Left ventricle myocardium superior (tissue), 1 donor: ENCODE results near the gene RNF150. TPM values are rescaled to one million over a fixed set of nuclear protein-coding genes. Genes with fewer than 3 reads are reported as not detected.

Source experiments
- ATAC-seq: fragments of 200-7000 bp; cut with Tn5 transposase; one replicate; pipeline ENCODE4 v1.9.1; 2020; ENCODE audit warnings: mild to moderate bottlenecking, moderate library complexity
- DNase-seq: peaks from one replicate; pipeline ENCODE4 v3.0.0-alpha.2; 2020
- intact Hi-C: fragments of 100-400 bp; cut with micrococcal nuclease; formaldehyde crosslinking; loops from one replicate; pipeline ENCODE4 v1.11.0; 2022
- total RNA-seq: library from RNA; stranded (reverse); fragmentation: NEBNext Ultra II Directional; extraction: Animal tissue kit (Norgen Biotek cat#: 25700); gene quantifications from one replicate; pipeline ENCODE4 v1.2.1, GENCODE V29; 2021
- donor health status: DM: no; HTN: yes; CAD: no; lungs with severe emphysema.

Gene RNF150
- total RNA-seq, 1 donor from 2014 or later = 57.1 TPM

DNA sequence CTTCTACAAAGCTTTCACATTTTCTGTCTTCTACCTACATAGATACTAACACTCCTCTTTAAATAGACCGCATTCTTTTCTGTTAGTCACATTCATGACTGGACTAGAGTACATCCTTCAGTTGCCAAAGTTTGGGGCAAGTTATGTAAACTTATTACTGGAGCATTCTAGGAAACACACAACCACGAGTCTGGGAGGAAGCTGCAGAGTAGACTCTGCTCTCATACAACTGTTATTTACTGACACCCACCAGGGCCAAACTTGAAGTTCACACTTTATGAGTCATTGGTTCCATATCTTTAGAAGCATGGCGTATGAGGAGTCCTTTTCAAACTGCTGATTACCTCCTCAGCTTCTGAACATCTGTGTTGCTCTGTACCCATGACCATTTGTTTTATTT, 87.0 kb downstream of the RNF150 start:
- DNase-seq (no peak), ATAC-seq (peak; percentile 93)
- intact Hi-C loops = no loop called here

DNA sequence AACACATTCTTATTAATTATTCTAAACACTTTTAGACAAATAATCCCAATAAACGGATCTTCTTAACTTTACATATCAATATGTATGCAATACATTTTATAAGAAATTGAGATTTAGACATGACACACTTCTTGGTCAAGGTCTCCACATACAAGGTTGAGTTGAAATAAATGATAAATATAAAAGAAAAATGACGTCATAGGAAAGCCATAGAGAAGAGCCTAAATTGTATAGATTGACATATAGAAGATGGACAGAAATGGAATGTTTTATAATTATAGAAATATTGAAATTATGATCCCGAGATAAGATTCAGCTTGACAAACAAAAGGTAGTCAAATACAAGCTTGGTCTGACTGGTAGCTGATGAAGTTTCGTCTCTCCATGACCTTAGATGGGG, 87.4 kb downstream of the RNF150 start:
- DNase-seq (no peak), ATAC-seq (no peak)
- intact Hi-C loops = no loop called here

DNA sequence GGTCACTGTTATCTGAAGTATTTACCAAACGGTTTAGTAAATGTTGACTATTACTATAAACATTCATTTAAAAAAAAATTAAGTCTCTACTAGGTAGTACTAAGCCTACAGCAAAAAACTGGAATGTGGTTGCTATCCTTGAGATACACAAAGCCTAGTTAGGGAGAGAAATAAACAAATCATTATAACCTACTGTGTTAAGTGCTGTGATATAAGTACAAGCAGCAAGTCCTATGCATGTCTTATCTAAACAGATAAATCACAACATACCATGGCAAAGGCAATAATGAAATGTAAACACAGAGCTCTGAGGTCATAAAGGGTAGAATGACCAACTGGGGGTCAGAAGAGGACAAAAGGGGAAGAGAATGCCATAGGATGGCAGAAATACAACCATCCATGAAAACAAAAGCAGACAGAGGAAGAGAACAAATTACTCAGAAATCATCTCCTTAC, 92.2 kb downstream of the RNF150 start:
- intact Hi-C loops = no loop called here
- no peak for DNase-seq
- no peak for ATAC-seq

GRCh38 chr4:141039156-141039555, 94.1 kb downstream of the RNF150 start:
- DNase-seq (no peak), ATAC-seq (no peak)
- intact Hi-C loops = no loop called here

- ATAC-seq = no peak
- no peak for DNase-seq
- intact Hi-C loops = no loop called here
Measured at GRCh38 chr4:141038428-141038827, 94.8 kb downstream of the RNF150 start.

DNA sequence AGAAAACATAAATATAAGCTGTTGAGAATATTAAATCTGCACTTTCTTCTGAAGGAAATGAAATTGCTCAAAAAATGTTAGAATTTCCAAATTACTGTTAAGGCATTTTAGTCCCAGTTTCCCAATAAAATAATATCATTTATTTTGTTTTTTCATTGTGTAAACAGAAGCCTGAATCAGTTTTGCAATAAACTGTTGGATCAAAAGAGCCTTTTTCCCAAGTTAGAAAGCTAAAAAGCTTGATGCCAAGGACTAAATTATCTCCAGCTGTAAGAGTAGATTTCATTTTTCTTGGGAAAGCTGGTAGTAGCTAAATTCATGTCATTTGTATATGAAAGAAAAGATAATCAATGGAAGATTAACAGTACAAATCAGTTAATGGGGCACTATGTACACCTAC, 95.8 kb downstream of the RNF150 start:
- no peak for ATAC-seq
- DNase-seq = no peak
- intact Hi-C loops = no loop called here

DNA sequence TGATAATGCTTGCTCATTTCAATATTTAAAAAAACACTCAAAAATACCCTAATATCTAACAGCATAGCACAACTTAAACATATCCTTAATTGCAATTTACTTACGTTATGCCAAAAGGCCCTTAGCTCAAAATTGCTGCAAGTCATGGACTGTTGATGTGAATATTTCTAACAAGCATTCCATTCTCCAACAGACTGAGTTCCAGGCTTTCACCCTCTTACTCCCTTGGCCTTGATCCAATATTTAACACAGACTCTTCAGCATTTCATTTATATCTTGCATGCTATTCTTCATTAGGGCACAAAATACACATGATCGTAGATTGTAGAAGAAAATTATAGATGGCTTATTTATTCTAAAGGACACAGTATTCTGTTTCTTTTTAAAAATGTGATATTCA, 96.5 kb downstream of the RNF150 start:
- no peak for DNase-seq
- no peak for ATAC-seq
- intact Hi-C loops = no loop called here

- ATAC-seq (no peak), DNase-seq (no peak)
- intact Hi-C loops = no loop called here
Measured at GRCh38 chr4:141035920-141036319, 97.3 kb downstream of the RNF150 start.

GRCh38 chr4:141028024-141028529, 105.2 kb downstream of the RNF150 start:
- intact Hi-C loops = no loop called here
- DNase-seq = no peak
- ATAC-seq = peak; percentile 48

- no peak for DNase-seq
- peak; percentile 96 for ATAC-seq
- intact Hi-C loops = no loop called here
Measured at GRCh38 chr4:141027421-141027820, 105.8 kb downstream of the RNF150 start.

GRCh38 chr4:141026900-141027299, 106.4 kb downstream of the RNF150 start:
- ATAC-seq (peak; percentile 35), DNase-seq (no peak)
- intact Hi-C loops = no loop called here

GRCh38 chr4:141023051-141023450, 110.2 kb downstream of the RNF150 start:
- DNase-seq (no peak), ATAC-seq (no peak)
- intact Hi-C loops = no loop called here

- DNase-seq = no peak
- ATAC-seq = no peak
- intact Hi-C loops = no loop called here
Measured at GRCh38 chr4:141022111-141022695, 111.1 kb downstream of the RNF150 start.

GRCh38 chr4:141021397-141022110, 111.7 kb downstream of the RNF150 start:
- ATAC-seq (peak; percentile 38), DNase-seq (no peak)
- intact Hi-C loops = no loop called here

GRCh38 chr4:141020801-141021261, 112.4 kb downstream of the RNF150 start:
- intact Hi-C loops = no loop called here
- DNase-seq (no peak), ATAC-seq (peak; percentile 54)

GRCh38 chr4:141019768-141020167, 113.5 kb downstream of the RNF150 start:
- DNase-seq (no peak), ATAC-seq (no peak)
- intact Hi-C loops = no loop called here

- DNase-seq = no peak
- intact Hi-C loops = no loop called here
- ATAC-seq = peak; percentile 40
Measured at GRCh38 chr4:141016117-141016798, 117.0 kb downstream of the RNF150 start.

DNA sequence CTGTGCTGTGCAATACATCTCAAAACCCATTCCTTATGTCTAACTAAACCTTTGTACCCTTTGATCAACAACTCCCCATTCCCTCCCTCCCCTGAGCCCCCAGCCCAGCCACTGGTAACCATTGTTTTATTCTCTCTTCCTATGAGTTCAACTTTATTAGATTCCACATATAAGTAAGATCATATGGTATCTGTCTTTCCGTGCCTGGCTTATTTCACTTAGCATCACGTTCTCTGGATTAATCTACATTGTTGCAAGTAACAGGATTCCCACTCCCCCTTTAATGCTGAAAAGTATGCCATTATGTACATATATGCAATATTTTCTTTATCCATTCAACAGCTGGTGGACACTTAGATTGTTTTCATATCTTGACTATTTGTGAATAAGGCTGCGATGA, 119.4 kb downstream of the RNF150 start:
- intact Hi-C loops = no loop called here
- DNase-seq = no peak

GRCh38 chr4:141011901-141012315, 121.4 kb downstream of the RNF150 start:
- DNase-seq = peak; percentile 37
- ATAC-seq = peak; percentile 67
- intact Hi-C loops = no loop called here

More for the DNA sequence above, 119.4 kb downstream of the RNF150 start:
- ATAC-seq = no peak

DNA sequence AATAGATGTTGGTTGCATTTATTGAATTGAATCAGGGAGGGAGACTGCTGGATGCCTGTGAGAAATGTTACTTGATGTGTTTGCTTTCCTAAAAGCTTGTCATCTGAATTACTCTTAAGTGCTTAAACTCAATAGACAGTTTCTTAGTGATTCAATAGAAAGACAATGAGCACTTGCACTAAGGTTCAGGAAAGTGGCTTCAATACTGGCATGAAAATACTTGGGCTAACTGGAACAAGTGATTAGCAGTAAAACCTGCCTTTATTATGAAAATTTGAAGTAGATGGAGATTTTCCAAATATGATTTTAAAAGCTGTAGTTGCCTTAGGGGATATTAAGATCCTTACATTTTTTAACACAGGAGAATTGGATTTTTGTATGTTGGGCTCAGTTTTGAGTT, 123.3 kb downstream of the RNF150 start:
- intact Hi-C loops = loop anchor here (10.0 kb wide), 1 partner anchor 115 kb away; no protein-coding TSS in a partner anchor
- ATAC-seq (no peak), DNase-seq (no peak)
